Activated gamma-delta T cell treated with Interleukin-2 at 50 U/mL for 16 hours (primary cell): ENCODE results near the gene SLC25A29.

Experiments used
- DNase-seq: peaks from one replicate; pipeline ENCODE4 v3.0.0-alpha.2; 2020

The SLC25A29 gene

GRCh38 chr14:100278702-100279101, 27.5 kb downstream of the SLC25A29 start:
- DNase-seq = no peak

- DNase-seq = no peak
These were observed 31.0 kb downstream of the SLC25A29 start for GRCh38 chr14:100275214-100275613.

GRCh38 chr14:100274250-100274649, 32.0 kb downstream of the SLC25A29 start:
- DNase-seq = no peak

- DNase-seq = no peak
These were observed 34.9 kb downstream of the SLC25A29 start for GRCh38 chr14:100271247-100271939.

GRCh38 chr14:100268591-100269207, 37.5 kb downstream of the SLC25A29 start:
- DNase-seq = no peak

GRCh38 chr14:100267990-100268389, 38.3 kb downstream of the SLC25A29 start:
- DNase-seq = no peak

DNA sequence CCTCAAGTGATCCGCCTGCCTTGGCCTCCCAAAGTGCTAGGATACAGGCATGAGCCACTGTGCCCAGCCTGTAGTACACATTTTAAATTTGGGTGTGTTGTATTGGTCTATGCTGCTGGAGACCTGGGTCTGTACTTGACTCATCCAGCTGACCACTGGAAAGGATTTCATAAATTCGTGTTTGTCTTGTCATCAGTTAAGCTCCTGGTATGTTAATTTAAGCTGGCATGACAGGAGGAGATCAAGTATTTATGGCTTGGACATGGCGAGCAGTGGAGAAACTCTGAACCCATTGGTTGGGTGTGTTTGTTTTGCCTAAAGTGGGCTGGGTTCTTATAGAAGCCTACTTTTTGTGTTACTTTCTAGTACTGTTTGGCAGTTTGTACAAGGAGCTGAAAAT, 43.1 kb downstream of the SLC25A29 start:
- DNase-seq = no peak

- DNase-seq = no peak
These were observed 43.7 kb downstream of the SLC25A29 start for GRCh38 chr14:100262545-100262944.

DNA sequence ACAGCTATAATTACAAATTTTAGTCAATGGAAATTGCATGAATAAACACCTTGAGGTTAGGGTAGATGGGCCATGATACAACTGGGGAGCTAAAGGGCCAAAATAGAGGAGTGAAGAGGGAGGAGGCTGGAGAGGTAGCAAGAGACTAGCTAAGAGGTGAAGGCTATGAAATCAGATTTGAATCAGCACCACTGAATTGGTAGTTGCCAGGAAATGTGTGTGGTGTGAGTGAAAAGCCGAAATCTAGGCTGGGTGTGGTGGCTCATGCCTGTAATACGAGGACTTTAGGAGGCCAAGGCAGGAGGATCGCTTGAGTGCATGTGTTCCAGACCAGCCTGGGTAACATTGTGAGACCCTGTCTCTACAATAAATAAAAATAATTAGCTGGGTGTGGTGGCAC, 44.6 kb downstream of the SLC25A29 start:
- no peak for DNase-seq

DNA sequence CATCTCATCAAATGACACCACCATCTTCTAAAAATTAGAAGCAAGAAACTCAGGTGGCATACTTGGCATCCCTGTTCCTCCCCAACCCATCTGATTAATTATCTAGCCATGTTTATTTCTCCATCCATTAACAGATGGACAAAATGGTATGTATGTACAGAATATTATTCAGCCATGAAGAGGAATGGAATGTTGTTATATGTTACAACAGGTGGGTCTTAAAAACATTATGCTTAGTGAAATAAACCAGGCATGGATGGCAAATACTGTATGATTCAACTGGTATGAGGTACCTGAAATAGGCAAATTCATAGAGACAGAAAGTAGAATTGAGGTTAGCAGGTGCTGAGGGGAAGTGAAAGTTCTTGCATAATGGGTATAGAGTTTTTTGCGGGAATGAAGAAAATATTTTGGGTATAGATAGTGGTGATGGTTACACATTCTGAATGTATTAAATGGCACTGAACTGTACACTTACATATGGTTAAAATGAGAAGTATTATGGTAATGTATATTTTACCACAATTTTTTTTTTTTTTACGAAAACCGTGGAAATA, 49.8 kb downstream of the SLC25A29 start:
- no peak for DNase-seq

DNA sequence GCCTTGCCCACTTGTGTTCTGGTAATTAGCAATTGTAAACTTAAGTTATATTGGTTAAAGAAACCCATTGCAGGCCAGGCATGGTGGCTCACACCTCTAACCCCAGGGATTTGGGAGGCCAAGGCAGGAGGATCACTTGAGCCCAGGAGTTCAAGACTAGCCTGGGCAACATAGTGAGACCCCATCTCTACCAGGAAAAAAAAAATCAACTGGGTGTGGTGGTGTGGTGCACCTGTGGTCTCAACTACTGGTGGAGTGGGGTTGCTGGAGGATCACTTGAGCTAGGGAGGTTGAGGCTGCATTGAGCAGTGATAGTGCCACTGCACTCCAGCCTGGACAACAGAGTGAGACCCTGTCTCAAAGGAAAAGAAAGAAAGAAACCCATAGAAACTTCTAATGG, 53.6 kb downstream of the SLC25A29 start:
- DNase-seq = no peak

- no peak for DNase-seq
These were observed 55.3 kb downstream of the SLC25A29 start for GRCh38 chr14:100250732-100251465.

GRCh38 chr14:100246809-100247428, 59.3 kb downstream of the SLC25A29 start:
- DNase-seq = no peak

GRCh38 chr14:100243020-100243419, 63.2 kb downstream of the SLC25A29 start:
- no peak for DNase-seq

GRCh38 chr14:100241279-100241678, 65.0 kb downstream of the SLC25A29 start:
- no peak for DNase-seq
